ENCODE data around the gene CYP4Z1.
"Not testable (repeated sequence)": the region's sequence is repeated elsewhere in the genome, so short reads cannot be mapped to it uniquely, and the experiment has no call there.

The CYP4Z1 gene

GRCh38 chr1:47128221-47128620 lies 61.2 kb downstream of the CYP4Z1 start:
- no peak for DNase-seq (ENCODE audit: low read depth in 2 of 3, low spot score in 1 of 3)

GRCh38 chr1:47128854-47129253 lies 61.8 kb downstream of the CYP4Z1 start:
- not testable (repeated sequence) for DNase-seq (ENCODE audit: low read depth in 2 of 3, low spot score in 1 of 3)

GRCh38 chr1:47129489-47130230 lies 62.6 kb downstream of the CYP4Z1 start:
- DNase-seq (ENCODE audit: low read depth in 2 of 3, low spot score in 1 of 3) = not testable (repeated sequence)

GRCh38 chr1:47132665-47133064 lies 65.6 kb downstream of the CYP4Z1 start:
- DNase-seq (ENCODE audit: low read depth in 2 of 3, low spot score in 1 of 3) = not testable (repeated sequence)

- DNase-seq (ENCODE audit: low read depth in 2 of 3, low spot score in 1 of 3) = no peak
These were observed 70.2 kb downstream of the CYP4Z1 start, which contains the start of gene CYP4A22 for GRCh38 chr1:47137198-47137597. TSS of gene CYP4A22 (plus strand) at chr1:47137441. CDS start at chr1:47137486, 45 bp downstream.

GRCh38 chr1:47137925-47138615 lies 71.0 kb downstream of the CYP4Z1 start:
- DNase-seq (ENCODE audit: low read depth in 2 of 3, low spot score in 1 of 3) = no peak

GRCh38 chr1:47140358-47140757 lies 73.3 kb downstream of the CYP4Z1 start:
- not testable (repeated sequence) for DNase-seq (ENCODE audit: low read depth in 2 of 3, low spot score in 1 of 3)

GRCh38 chr1:47143654-47144053 lies 76.6 kb downstream of the CYP4Z1 start:
- not testable (repeated sequence) for DNase-seq (ENCODE audit: low read depth in 2 of 3, low spot score in 1 of 3)

- not testable (repeated sequence) for DNase-seq (ENCODE audit: low read depth in 2 of 3, low spot score in 1 of 3)
These were observed 79.5 kb downstream of the CYP4Z1 start for GRCh38 chr1:47146495-47146894.

- no peak for DNase-seq (ENCODE audit: low read depth in 2 of 3, low spot score in 1 of 3)
These were observed 80.2 kb downstream of the CYP4Z1 start for GRCh38 chr1:47147047-47147785.

- DNase-seq (ENCODE audit: low read depth in 2 of 3, low spot score in 1 of 3) = not testable (repeated sequence)
These were observed 82.1 kb downstream of the CYP4Z1 start for GRCh38 chr1:47149162-47149561.

- DNase-seq (ENCODE audit: low read depth in 2 of 3, low spot score in 1 of 3) = not testable (repeated sequence)
These were observed 89.4 kb downstream of the CYP4Z1 start for GRCh38 chr1:47156457-47156856.

GRCh38 chr1:47157957-47158356 lies 90.9 kb downstream of the CYP4Z1 start:
- DNase-seq (ENCODE audit: low read depth in 2 of 3, low spot score in 1 of 3) = not testable (repeated sequence)

- no peak for DNase-seq (ENCODE audit: low read depth in 2 of 3, low spot score in 1 of 3)
These were observed 93.7 kb downstream of the CYP4Z1 start for GRCh38 chr1:47160716-47161115.

- DNase-seq (ENCODE audit: low read depth in 2 of 3, low spot score in 1 of 3) = no peak
These were observed 94.4 kb downstream of the CYP4Z1 start for GRCh38 chr1:47161298-47162040.

GRCh38 chr1:47164552-47164951 lies 97.5 kb downstream of the CYP4Z1 start:
- DNase-seq (ENCODE audit: low read depth in 2 of 3, low spot score in 1 of 3) = no peak

Data from stimulated activated CD4-positive, alpha-beta T cell treated with anti-CD3 and anti-CD28 coated beads, Interleukin-12 subunit alpha, Interleukin-12 subunit beta, amount 100 ng/mL, for 48 hours (primary cell).